Urinary bladder (tissue), 4 donors: ENCODE data around the gene MAPK8IP2. TPM values are rescaled to one million over a fixed set of nuclear protein-coding genes. Genes with fewer than 3 reads are reported as not detected.

Experiments used
- DNase-seq: peaks from one replicate; pipeline ENCODE4 v3.0.0-alpha.2; 2015; ENCODE audit errors: extremely low spot score
- H3K27ac ChIP-seq: one replicate; pipeline ENCODE4 v1.5.1; 2013; ENCODE audit warnings: low read depth, mild to moderate bottlenecking, moderate library complexity
- H3K36me3 ChIP-seq: one replicate; pipeline ENCODE4 v1.6.1; 2013; ENCODE audit warnings: mild to moderate bottlenecking, moderate library complexity; ENCODE audit not compliant: insufficient read depth
- H3K4me1 ChIP-seq: one replicate; pipeline ENCODE4 v1.6.1; 2013; ENCODE audit warnings: mild to moderate bottlenecking, moderate library complexity; ENCODE audit not compliant: insufficient read depth
- H3K4me3 ChIP-seq: one replicate; pipeline ENCODE4 v1.5.1; 2013; ENCODE audit warnings: low read depth, low read length
- WGBS: extraction: QIAGEN DNeasy Blood & Tissue Kit; methylation state at CpG from one replicate; pipeline ENCODE4 v1.1.7; 2013; 5-methylcytosine and 5-hydroxymethylcytosine counted together
- polyA plus RNA-seq: library from polyadenylated mRNA; stranded (reverse); fragments of 200-250 nt; gene quantifications from one replicate; pipeline ENCODE4 v1.2.3, GENCODE V29; 2013
- total RNA-seq: library from RNA; depleted of rRNA; stranded (reverse); fragments of >200 nt; gene quantifications from one replicate; pipeline ENCODE4 v1.2.3, GENCODE V29; 2014
- donor health status: healthy with polysubstance abuse.
- donor health status: healthy.

Gene MAPK8IP2
- total and polyA plus RNA-seq, 2 donors, result 1.2 to 1.6 TPM

GRCh38 chr22:50621948-50622722, 21.5 kb downstream of the MAPK8IP2 start:
- 28% methylated on average over 18 of the region's 18 CpGs for WGBS
- peak overlapping the region; percentile 53 for H3K27ac ChIP-seq
- DNase-seq, result no peak
- H3K36me3 ChIP-seq, result peaks cover 2% of the 10 kb centered on the region
- H3K4me1 ChIP-seq, result no peaks in the 10 kb centered on the region
- H3K4me3 ChIP-seq, result no peak overlapping the region

- WGBS, result 68% methylated on average over 16 of the region's 16 CpGs
- H3K36me3 ChIP-seq, result peaks cover 2% of the 10 kb centered on the region
- no peak overlapping the region for H3K4me3 ChIP-seq
- DNase-seq, result no peak
- H3K4me1 ChIP-seq, result no peaks in the 10 kb centered on the region
- no peak overlapping the region for H3K27ac ChIP-seq
Observed at GRCh38 chr22:50622723-50623327, 22.2 kb downstream of the MAPK8IP2 start.

GRCh38 chr22:50624347-50625130, 23.9 kb downstream of the MAPK8IP2 start:
- no peak overlapping the region for H3K4me3 ChIP-seq
- no peak overlapping the region for H3K27ac ChIP-seq
- peaks cover 2% of the 10 kb centered on the region for H3K36me3 ChIP-seq
- DNase-seq, result no peak
- 74% methylated on average over 16 of the region's 16 CpGs for WGBS
- H3K4me1 ChIP-seq, result no peaks in the 10 kb centered on the region

- WGBS, result 81% methylated on average over 14 of the region's 14 CpGs
- Histone ChIP-seq H3K4me1 (no peaks in the 10 kb centered on the region), H3K4me3 (no peak overlapping the region), H3K27ac (no peak overlapping the region), H3K36me3 (peaks cover 2% of the 10 kb centered on the region)
- no peak for DNase-seq
Observed at GRCh38 chr22:50625131-50625567, 24.6 kb downstream of the MAPK8IP2 start.

- Histone ChIP-seq H3K27ac (no peak overlapping the region), H3K4me3 (no peak overlapping the region), H3K36me3 (peaks cover 2% of the 10 kb centered on the region), H3K4me1 (no peaks in the 10 kb centered on the region)
- 89% methylated on average over 27 of the region's 27 CpGs for WGBS
- DNase-seq, result no peak
Observed at GRCh38 chr22:50625568-50626313, 25.1 kb downstream of the MAPK8IP2 start.

- Histone ChIP-seq H3K36me3 (peaks cover 2% of the 10 kb centered on the region), H3K4me1 (no peaks in the 10 kb centered on the region), H3K27ac (no peak overlapping the region), H3K4me3 (no peak overlapping the region)
- 88% methylated on average over 12 of the region's 12 CpGs for WGBS
- DNase-seq, result no peak
Observed at GRCh38 chr22:50626314-50626849, 25.8 kb downstream of the MAPK8IP2 start.

- DNase-seq, result no peak
- WGBS, result 78% methylated on average over 42 of the region's 42 CpGs
- Histone ChIP-seq H3K4me3 (peak overlapping the region; percentile 66), H3K36me3 (peaks cover 2% of the 10 kb centered on the region), H3K4me1 (no peaks in the 10 kb centered on the region), H3K27ac (no peak overlapping the region)
Observed at GRCh38 chr22:50626850-50627641, 26.5 kb downstream of the MAPK8IP2 start.

DNA sequence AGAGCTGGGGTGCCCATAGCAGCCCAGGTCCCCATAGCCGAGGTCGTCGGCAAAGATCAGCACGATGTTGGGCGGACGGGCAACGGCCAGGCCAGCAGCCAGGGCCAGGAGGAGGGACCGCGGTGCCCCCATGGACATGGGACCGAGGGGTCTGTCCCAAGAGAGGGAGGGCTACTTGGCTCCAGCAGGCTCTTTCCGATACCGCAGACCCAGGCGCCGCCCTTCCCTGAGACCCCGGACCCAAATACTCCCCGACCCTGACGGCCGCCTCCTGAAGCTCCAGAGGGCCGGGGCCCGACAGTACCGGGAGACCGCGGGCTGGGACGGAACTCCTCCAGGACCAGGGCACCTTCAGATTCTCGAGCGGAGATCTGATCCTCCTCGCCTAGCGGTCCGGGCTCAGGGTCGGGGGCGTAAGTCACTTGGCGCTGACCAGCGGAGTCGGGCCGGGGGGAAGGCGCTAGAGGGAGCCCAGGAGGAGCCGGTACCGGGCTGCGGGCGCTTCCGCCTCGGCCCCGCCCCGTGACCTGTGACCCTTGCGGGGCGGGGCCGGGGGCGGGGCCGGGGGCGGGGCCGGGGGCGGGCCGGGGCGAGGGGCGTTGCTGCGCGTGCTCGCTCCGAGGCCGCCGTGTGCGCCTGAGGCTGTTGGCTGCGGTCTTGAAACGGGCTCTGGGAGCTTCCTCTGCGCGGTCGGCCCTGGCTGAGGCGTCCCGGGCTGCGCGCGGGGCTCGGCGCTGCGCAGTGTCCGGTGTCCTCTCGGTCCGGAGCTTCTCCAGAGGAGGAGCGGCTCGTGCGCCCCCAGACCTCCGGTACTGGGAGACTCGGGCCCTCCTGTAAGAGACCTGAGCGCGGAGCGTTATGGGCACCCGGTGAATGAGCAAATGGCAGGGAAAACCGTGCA, 27.3 kb downstream of the MAPK8IP2 start, which contains the start of gene ARSA:
Gene ARSA (minus strand): TSS at position 511 of the 901 bp plus-strand sequence. CDS start 373 bp downstream, at position 138.
- 2% methylated on average over 88 of the region's 88 CpGs for WGBS
- peak within 1 kb of the TSS; percentile 66 for H3K4me3 ChIP-seq
- DNase-seq, result no peak
- no peaks in the 10 kb centered on the region for H3K4me1 ChIP-seq
- peaks cover 2% of the 10 kb centered on the region for H3K36me3 ChIP-seq
- H3K27ac ChIP-seq, result no peak within 1 kb of the TSS

DNA sequence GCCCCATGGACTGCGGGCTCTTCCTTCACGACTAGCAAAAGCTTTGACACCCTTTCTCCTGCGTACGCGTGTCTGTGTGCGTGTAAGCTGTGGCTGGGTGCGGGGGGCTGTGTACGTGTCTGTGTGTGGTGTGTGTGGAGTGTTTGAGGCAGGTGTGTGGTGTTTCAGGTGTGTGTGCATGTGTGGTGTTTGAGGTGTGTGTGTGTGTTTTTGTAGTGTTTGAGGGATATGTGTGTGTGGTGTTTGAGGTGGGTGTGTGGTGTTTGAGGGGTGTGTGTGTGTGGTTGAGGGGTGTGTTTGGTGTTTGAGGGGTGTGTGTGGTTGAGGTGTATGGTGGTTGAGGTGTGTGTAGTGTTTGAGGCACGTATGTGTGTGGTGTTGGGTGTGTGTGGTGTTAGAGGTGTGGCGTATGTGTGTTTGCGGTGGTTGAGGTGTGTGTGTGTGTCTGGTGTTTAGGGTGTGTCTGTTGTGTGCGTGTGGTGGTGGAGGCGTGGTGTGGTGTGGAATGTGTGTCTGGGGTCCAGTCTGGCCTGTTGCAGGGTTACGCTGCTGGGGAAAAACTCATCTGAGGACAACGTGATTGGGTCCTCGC, 28.0 kb downstream of the MAPK8IP2 start:
- no peak for DNase-seq
- WGBS, result 25% methylated on average over 16 of the region's 16 CpGs

DNA sequence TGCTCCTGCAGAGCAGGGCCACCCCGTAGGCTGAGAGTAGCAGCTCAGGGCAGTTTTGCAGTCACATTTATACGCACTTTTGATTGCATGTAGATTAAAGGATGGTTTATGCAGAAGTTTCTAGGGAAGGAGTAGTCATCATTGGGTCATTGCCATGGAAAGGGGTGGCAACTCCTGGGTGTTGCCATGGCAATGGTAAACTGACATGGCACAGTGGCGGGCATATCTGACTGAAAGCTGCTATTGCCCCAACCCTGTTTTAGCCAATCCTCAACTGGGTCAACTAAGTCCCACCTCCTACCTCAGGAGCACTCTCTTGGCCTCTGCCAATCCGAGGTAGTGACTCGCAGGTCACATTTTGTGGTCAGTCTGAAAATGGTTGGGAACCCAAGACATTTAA, 29.8 kb downstream of the MAPK8IP2 start:
- 84% methylated on average over 5 of the region's 5 CpGs for WGBS
- DNase-seq, result no peak
- H3K4me3 ChIP-seq, result no peak overlapping the region
- H3K36me3 ChIP-seq, result peaks cover 2% of the 10 kb centered on the region
- no peaks in the 10 kb centered on the region for H3K4me1 ChIP-seq
- no peak overlapping the region for H3K27ac ChIP-seq

More for the DNA sequence above, 28.0 kb downstream of the MAPK8IP2 start:
- Histone ChIP-seq H3K36me3 (peaks cover 2% of the 10 kb centered on the region), H3K4me1 (no peaks in the 10 kb centered on the region), H3K4me3 (peak overlapping the region; percentile 66), H3K27ac (no peak overlapping the region)

DNA sequence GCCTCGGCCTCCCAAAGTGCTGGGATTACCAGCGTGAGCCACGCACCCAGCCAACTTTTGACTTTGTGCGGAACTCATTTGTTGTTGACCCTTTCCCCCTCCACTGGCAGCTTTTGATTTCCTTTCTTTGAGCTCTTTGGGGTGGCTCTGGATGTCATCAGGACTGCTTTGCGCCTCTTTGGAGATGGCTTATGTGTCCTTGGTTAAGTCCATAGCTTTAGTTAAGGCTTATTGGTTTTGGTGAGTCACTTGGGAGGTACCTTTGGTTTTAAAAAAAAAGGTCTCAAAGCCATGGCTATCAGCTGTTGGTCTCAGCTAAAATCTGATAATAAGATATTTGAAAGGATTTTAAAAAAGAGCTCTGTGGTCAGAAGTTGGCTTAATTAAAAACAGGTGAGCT, 32.5 kb downstream of the MAPK8IP2 start:
- WGBS, result 68% methylated on average over 5 of the region's 5 CpGs
- H3K4me3 ChIP-seq, result no peak overlapping the region
- no peak overlapping the region for H3K27ac ChIP-seq
- H3K36me3 ChIP-seq, result no peaks in the 10 kb centered on the region
- DNase-seq, result no peak
- no peaks in the 10 kb centered on the region for H3K4me1 ChIP-seq
